Hepatocyte (in vitro differentiated cells): ENCODE measurements around the gene KLK10. TPM values are rescaled to one million over a fixed set of nuclear protein-coding genes. Genes with fewer than 3 reads are reported as not detected.

Source experiments
- DNase-seq: peaks from one replicate; pipeline ENCODE4 v3.0.0-alpha.2; 2016; ENCODE audit warnings: low spot score
- H2AFZ ChIP-seq: fragments of 200-600 bp; sonication (generic); 2 replicates; pipeline ENCODE4 v1.6.0; 2016; ENCODE audit warnings: antibody characterized with exemption, mild to moderate bottlenecking
- H3K27ac ChIP-seq: fragments of 200-600 bp; sonication (generic); 2 replicates; pipeline ENCODE4 v1.5.1; 2016; ENCODE audit warnings: mild to moderate bottlenecking
- H3K27me3 ChIP-seq: fragments of 200-600 bp; sonication (generic); 2 replicates; pipeline ENCODE4 v1.6.1; 2016
- H3K36me3 ChIP-seq: fragments of 200-600 bp; sonication (generic); replicated peaks from 2 replicates; pipeline ENCODE4 v1.5.1; 2016; ENCODE audit warnings: low read depth; ENCODE audit not compliant: insufficient read depth
- H3K4me1 ChIP-seq: fragments of 200-600 bp; sonication (generic); 2 replicates; pipeline ENCODE4 v1.5.1; 2016; ENCODE audit warnings: mild to moderate bottlenecking, moderate library complexity; ENCODE audit not compliant: insufficient read depth
- H3K4me2 ChIP-seq: fragments of 200-600 bp; sonication (generic); 2 replicates; pipeline ENCODE4 v1.6.0; 2016
- H3K4me3 ChIP-seq: fragments of 200-600 bp; sonication (generic); 2 replicates; pipeline ENCODE4 v1.5.1; 2016; ENCODE audit warnings: mild to moderate bottlenecking
- H3K79me2 ChIP-seq: fragments of 200-600 bp; sonication (generic); 2 replicates; pipeline ENCODE4 v1.6.0; 2017; ENCODE audit warnings: mild to moderate bottlenecking
- H3K9me2 ChIP-seq: fragments of 200-600 bp; sonication (generic); replicated peaks from 2 replicates; pipeline ENCODE4 v1.6.0; 2017; ENCODE audit warnings: mild to moderate bottlenecking; ENCODE audit not compliant: insufficient read depth
- H3K9me3 ChIP-seq: fragments of 200-600 bp; sonication (generic); 2 replicates; pipeline ENCODE4 v1.5.1; 2016; ENCODE audit warnings: low read depth, mild to moderate bottlenecking
- H4K20me1 ChIP-seq: fragments of 200-600 bp; sonication (generic); 2 replicates; pipeline ENCODE4 v1.6.0; 2016; ENCODE audit warnings: mild to moderate bottlenecking; ENCODE audit not compliant: insufficient read depth, poor library complexity, severe bottlenecking
- CTCF ChIP-seq: fragments of 200-600 bp; sonication (generic); IDR thresholded peaks from 2 replicates; pipeline ENCODE4 v1.5.1; 2016; ENCODE audit warnings: antibody characterized with exemption, mild to moderate bottlenecking; ENCODE audit not compliant: poor library complexity
- EZH2 ChIP-seq: fragments of 200-600 bp; sonication (generic); IDR thresholded peaks from 2 replicates; pipeline ENCODE4 v1.6.1; 2016; ENCODE audit warnings: antibody characterized with exemption, mild to moderate bottlenecking, borderline replicate concordance
- EZH2phosphoT487 ChIP-seq: fragments of 200-600 bp; sonication (generic); IDR thresholded peaks from one replicate; pipeline ENCODE4 v1.6.1; 2018; ENCODE audit warnings: antibody characterized with exemption, mild to moderate bottlenecking, low read depth, moderate library complexity; ENCODE audit not compliant: unreplicated experiment, severe bottlenecking
- WGBS: methylation state at CpG from one replicate; pipeline ENCODE4 v1.1.6; 2016; ENCODE audit warnings: low lambda C conversion rate; ENCODE audit errors: missing lambda C conversion rate; 5-methylcytosine and 5-hydroxymethylcytosine counted together
- polyA plus RNA-seq: library from polyadenylated mRNA; unstranded; fragments of >200 nt; fragmentation: Nextera tagmentation; extraction: Ambion mirVana; gene quantifications from 2 replicates; pipeline ENCODE4 v1.2.1, GENCODE V29; 2016
- total RNA-seq: library from RNA; depleted of rRNA; stranded (reverse); fragments of >200 nt; gene quantifications from 2 replicates; pipeline ENCODE4 v1.2.3, GENCODE V29; 2014

The KLK10 gene
- total and polyA plus RNA-seq, 2 experiments from 2014 or later, result 0.10 to 1.3 TPM

DNA sequence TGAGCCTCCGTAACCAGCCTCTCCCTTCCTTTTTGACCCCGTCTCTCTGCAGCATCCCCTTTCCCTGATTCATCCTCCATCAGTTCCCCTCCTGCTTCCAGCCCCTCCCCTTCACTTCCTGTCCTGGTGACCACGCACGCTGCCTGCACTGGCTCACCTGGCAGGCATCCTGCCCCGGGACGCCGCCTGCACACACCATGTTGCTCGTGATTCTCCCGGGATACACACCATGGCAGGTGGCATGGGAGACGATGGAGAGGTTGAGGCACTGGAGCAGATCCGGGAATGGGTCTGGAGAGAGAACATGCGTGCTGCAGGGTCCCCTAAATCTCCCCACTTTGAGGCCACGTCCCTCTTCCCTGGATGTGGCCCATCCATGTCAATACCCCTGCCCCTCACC, 11.1 kb upstream of the KLK10 start:
- H3K27me3 ChIP-seq, result no peaks in the 10 kb centered on the region
- TF ChIP-seq EZH2 (no peak), CTCF (no peak), EZH2phosphoT487 (no peak)
- whole genome bisulfite sequencing, result 84% methylated on average over 13 of the region's 13 CpGs

DNA sequence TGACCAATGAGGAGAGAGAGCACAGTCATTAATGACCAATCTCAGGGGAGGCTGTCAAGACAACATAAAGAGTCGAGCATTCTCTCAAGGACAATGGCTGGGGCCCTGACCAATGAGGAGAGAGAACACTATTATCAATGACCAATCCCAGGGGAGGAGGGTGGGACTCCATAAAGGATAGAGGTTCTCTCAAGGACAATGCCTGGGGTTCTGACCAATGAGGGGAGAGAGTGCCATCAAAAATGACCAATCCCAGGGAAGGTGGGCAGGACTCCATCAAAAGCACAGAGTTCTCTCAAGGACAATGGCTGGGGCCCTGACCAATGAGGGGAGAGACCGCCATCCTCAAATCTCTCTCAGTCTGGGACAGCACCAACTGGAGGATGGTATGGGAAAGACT, 10.2 kb upstream of the KLK10 start:
- no peak overlapping the region for H3K27ac ChIP-seq
- WGBS, result 94% methylated on average over 2 of the region's 2 CpGs
- H2AFZ ChIP-seq, result no peak overlapping the region
- H3K4me1 ChIP-seq, result no peaks in the 10 kb centered on the region
- no peaks in the 10 kb centered on the region for H4K20me1 ChIP-seq
- H3K79me2 ChIP-seq, result no peaks in the 10 kb centered on the region
- no peak for TF ChIP-seq CTCF
- no peak for TF ChIP-seq EZH2
- no peak for TF ChIP-seq EZH2phosphoT487
- no peak overlapping the region for H3K4me2 ChIP-seq
- H3K27me3 ChIP-seq, result no peaks in the 10 kb centered on the region
- H3K36me3 ChIP-seq, result no peaks in the 10 kb centered on the region
- H3K4me3 ChIP-seq, result no peak overlapping the region
- no peaks in the 10 kb centered on the region for H3K9me3 ChIP-seq
- no peak for DNase-seq
- no peaks in the 10 kb centered on the region for H3K9me2 ChIP-seq

More for the DNA sequence above, 11.1 kb upstream of the KLK10 start:
- Histone ChIP-seq H3K79me2 (no peaks in the 10 kb centered on the region), H3K27ac (no peak overlapping the region), H3K9me2 (no peaks in the 10 kb centered on the region), H3K9me3 (no peaks in the 10 kb centered on the region), H3K4me2 (no peak overlapping the region), H3K4me3 (no peak overlapping the region), H3K36me3 (no peaks in the 10 kb centered on the region), H2AFZ (no peak overlapping the region), H4K20me1 (no peaks in the 10 kb centered on the region), H3K4me1 (no peaks in the 10 kb centered on the region)
- DNase-seq, result no peak

- no peak for TF ChIP-seq CTCF
- no peak overlapping the region for H3K4me2 ChIP-seq
- H3K9me3 ChIP-seq, result no peaks in the 10 kb centered on the region
- no peak overlapping the region for H2AFZ ChIP-seq
- 57% methylated on average over 5 of the region's 5 CpGs for WGBS
- H4K20me1 ChIP-seq, result no peaks in the 10 kb centered on the region
- H3K36me3 ChIP-seq, result no peaks in the 10 kb centered on the region
- H3K4me1 ChIP-seq, result no peaks in the 10 kb centered on the region
- DNase-seq, result no peak
- no peak overlapping the region for H3K4me3 ChIP-seq
- no peaks in the 10 kb centered on the region for H3K79me2 ChIP-seq
- H3K9me2 ChIP-seq, result no peaks in the 10 kb centered on the region
- no peak overlapping the region for H3K27ac ChIP-seq
- H3K27me3 ChIP-seq, result peaks cover 2% of the 10 kb centered on the region
Measured at GRCh38 chr19:51027873-51028272, 8.4 kb upstream of the KLK10 start.
